Right lobe of liver (tissue), 6 donors: ENCODE data around the gene CNFN. TPM values are rescaled to one million over a fixed set of nuclear protein-coding genes. Genes with fewer than 3 reads are reported as not detected.

Experiments used
- ATAC-seq, 4 donors: fragments of 200-7000 bp; cut with Tn5 transposase; one replicate each; pipeline ENCODE4 v1.9.1; 2020; ENCODE audit warnings: mild to moderate bottlenecking in 4 of 4, moderate library complexity in 4 of 4
- DNase-seq, 3 donors: peaks; one replicate each; pipeline ENCODE4 v3.0.0-alpha.2; 2020
- H3K27ac ChIP-seq, 3 donors: fragments of 200-600 bp; one replicate each; pipeline ENCODE4 v1.8.0; 2022
- H3K27me3 ChIP-seq, 2 donors: fragments of 200-600 bp; one replicate each; pipeline ENCODE4 v1.8.0; 2022
- H3K36me3 ChIP-seq, 4 donors: fragments of 200-600 bp; sonication (generic) in 1 of 4; one replicate each; pipeline versions ENCODE4 v1.5.1 to v1.8.0; 2017 to 2022; ENCODE audit warnings: control low read depth in 1 of 4
- H3K4me1 ChIP-seq, 4 donors: fragments of 200-600 bp; sonication (generic) in 1 of 4; one replicate each; pipeline versions ENCODE4 v1.5.1 to v1.8.0; 2017 to 2022; ENCODE audit warnings: control low read depth in 1 of 4
- H3K4me3 ChIP-seq, 3 donors: fragments of 200-600 bp; one replicate each; pipeline ENCODE4 v1.8.0; 2022
- H3K9me3 ChIP-seq, 4 donors: fragments of 200-600 bp; sonication (generic) in 1 of 4; one replicate each; pipeline versions ENCODE4 v1.5.1 to v1.8.0; 2017 to 2022; ENCODE audit warnings: control low read depth in 1 of 4
- CTCF ChIP-seq, 4 donors: fragments of 200-600 bp in 3 of 4; fragments of 450-650 bp in 1 of 4; IDR thresholded peaks; one replicate each; pipeline versions ENCODE4 v1.5.1 to v1.8.0; 2016 to 2022; ENCODE audit warnings: antibody characterized with exemption in 4 of 4, mild to moderate bottlenecking in 2 of 4
- POLR2A ChIP-seq: fragments of 450-650 bp; IDR thresholded peaks from one replicate; pipeline ENCODE4 v1.6.1; 2017; ENCODE audit warnings: antibody characterized with exemption, mild to moderate bottlenecking
- WGBS: methylation state at CpG from one replicate; pipeline ENCODE4 v1.1.6; 2018; ENCODE audit warnings: low coverage, low lambda C conversion rate; ENCODE audit not compliant: insufficient coverage; ENCODE audit errors: missing lambda C conversion rate; 5-methylcytosine and 5-hydroxymethylcytosine counted together
- intact Hi-C, 2 donors: fragments of 100-400 bp; cut with DNase I; formaldehyde crosslinking; loops; one replicate each; pipeline versions ENCODE4 v1.11.2 to v1.14.1; 2022
- total RNA-seq, 6 experiments: library from RNA; depleted of rRNA in 2 of 6; stranded (reverse); fragments of >200 nt in 2 of 6; fragmentation: NEBNext Ultra II Directional in 3 of 6; extraction: Animal tissue kit (Norgen Biotek cat#: 25700) in 3 of 6; gene quantifications; one replicate each; pipeline versions ENCODE4 v1.1.0 to v1.2.4, GENCODE V29; 2016 to 2023
- donor health status: DM: no; HTN: yes; CAD: no.
- donor health status: DM: no; HTN: no; CAD: no.
- donor health status: DM: no; HTN: no; CAD: no.
- donor health status: DM: no; HTN: yes; CAD: no.
- donor health status: DM: no; HTN: yes; CAD: no.

CNFN gene
- total RNA-seq, 6 experiments from 2014 or later: not detected

- no peaks in the 10 kb centered on the region for H3K4me1 ChIP-seq
- H3K4me3 ChIP-seq: peak overlapping the region; percentile 23 to 56 (median 31)
- no peaks in the 10 kb centered on the region for H3K36me3 ChIP-seq
- intact Hi-C loops: no loop called here
- peak; percentile 90 to 95 (median 92) for ATAC-seq
- no peaks in the 10 kb centered on the region for H3K27me3 ChIP-seq
- peak; percentile 91 to 96 (median 92) for DNase-seq
- no peaks in the 10 kb centered on the region for H3K9me3 ChIP-seq
- 36% methylated on average over 10 of the region's 42 CpGs for WGBS
- TF ChIP-seq POLR2A (peak; percentile 50), CTCF (IDR thresholded peaks at IDR 0.05) (no peak)
- peak overlapping the region in 2 of 3 donors; percentile 49 to 51 for H3K27ac ChIP-seq
Measured at GRCh38 chr19:42396381-42397262, 6.5 kb upstream of the CNFN start.

- intact Hi-C loops: no loop called here
- no peaks in the 10 kb centered on the region for H3K27me3 ChIP-seq
- H3K36me3 ChIP-seq: no peaks in the 10 kb centered on the region
- no peak for TF ChIP-seq CTCF (IDR thresholded peaks at IDR 0.05)
- no peak for TF ChIP-seq POLR2A
- ATAC-seq (no peak), DNase-seq (no peak)
- no peak overlapping the region for H3K4me3 ChIP-seq
- no peaks in the 10 kb centered on the region for H3K4me1 ChIP-seq
- H3K9me3 ChIP-seq: no peaks in the 10 kb centered on the region
- H3K27ac ChIP-seq: no peak overlapping the region
- WGBS: 79% methylated on average over 7 of the region's 8 CpGs
Measured at GRCh38 chr19:42394751-42395150, 4.7 kb upstream of the CNFN start.

- ATAC-seq (no peak), DNase-seq (no peak)
- H3K27ac ChIP-seq: no peak overlapping the region
- no peaks in the 10 kb centered on the region for H3K36me3 ChIP-seq
- H3K4me3 ChIP-seq: no peak overlapping the region
- 61% methylated on average over 4 of the region's 4 CpGs for WGBS
- TF ChIP-seq CTCF (IDR thresholded peaks at IDR 0.05) (no peak), POLR2A (no peak)
- no peaks in the 10 kb centered on the region for H3K9me3 ChIP-seq
- H3K4me1 ChIP-seq: no peaks in the 10 kb centered on the region
- intact Hi-C loops: no loop called here
- H3K27me3 ChIP-seq: no peaks in the 10 kb centered on the region
Measured at GRCh38 chr19:42392165-42392564, 2.1 kb upstream of the CNFN start.

GRCh38 chr19:42388851-42389489, 1.1 kb downstream of the CNFN start:
- Histone ChIP-seq H3K27me3 (no peaks in the 10 kb centered on the region), H3K9me3 (no peaks in the 10 kb centered on the region), H3K4me1 (no peaks in the 10 kb centered on the region), H3K27ac (no peak overlapping the region), H3K36me3 (no peaks in the 10 kb centered on the region), H3K4me3 (no peak overlapping the region)
- WGBS: no CpG with 5 or more reads among the region's 20 CpGs
- DNase-seq (no peak), ATAC-seq (peak in 1 of 4 donors; percentile 3)
- intact Hi-C loops: no loop called here
- TF ChIP-seq POLR2A (no peak), CTCF (IDR thresholded peaks at IDR 0.05) (no peak)
